ENCODE measurements around the gene RABL2B.

GRCh38 chr22:50734986-50735738, 48.3 kb downstream of the RABL2B start:
- TF ChIP-seq, protein P1, sequence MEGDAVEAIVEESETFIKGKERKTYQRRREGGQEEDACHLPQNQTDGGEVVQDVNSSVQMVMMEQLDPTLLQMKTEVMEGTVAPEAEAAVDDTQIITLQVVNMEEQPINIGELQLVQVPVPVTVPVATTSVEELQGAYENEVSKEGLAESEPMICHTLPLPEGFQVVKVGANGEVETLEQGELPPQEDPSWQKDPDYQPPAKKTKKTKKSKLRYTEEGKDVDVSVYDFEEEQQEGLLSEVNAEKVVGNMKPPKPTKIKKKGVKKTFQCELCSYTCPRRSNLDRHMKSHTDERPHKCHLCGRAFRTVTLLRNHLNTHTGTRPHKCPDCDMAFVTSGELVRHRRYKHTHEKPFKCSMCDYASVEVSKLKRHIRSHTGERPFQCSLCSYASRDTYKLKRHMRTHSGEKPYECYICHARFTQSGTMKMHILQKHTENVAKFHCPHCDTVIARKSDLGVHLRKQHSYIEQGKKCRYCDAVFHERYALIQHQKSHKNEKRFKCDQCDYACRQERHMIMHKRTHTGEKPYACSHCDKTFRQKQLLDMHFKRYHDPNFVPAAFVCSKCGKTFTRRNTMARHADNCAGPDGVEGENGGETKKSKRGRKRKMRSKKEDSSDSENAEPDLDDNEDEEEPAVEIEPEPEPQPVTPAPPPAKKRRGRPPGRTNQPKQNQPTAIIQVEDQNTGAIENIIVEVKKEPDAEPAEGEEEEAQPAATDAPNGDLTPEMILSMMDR (conservative IDR thresholded peaks at IDR 0.05; ENCODE audit: low read length), result no peak
- TF ChIP-seq EZH2phosphoT487 (IDR thresholded peaks at IDR 0.05; ENCODE audit: borderline replicate concordance), result no peak

Measured in Loucy (cell line).